Right atrium auricular region (tissue), 2 donors: Measurements from ENCODE around the gene GALNT8. TPM values are rescaled to one million over a fixed set of nuclear protein-coding genes. Genes with fewer than 3 reads are reported as not detected.

ENCODE experiments used
- DNase-seq: peaks from one replicate; pipeline ENCODE4 v3.0.0-alpha.2; 2019; ENCODE audit warnings: low spot score
- H3K27ac ChIP-seq, 2 donors: fragments of 200-600 bp; sonication (generic); 1 replicate in 1 of 2; 2 replicates in 1 of 2; pipeline ENCODE4 v1.5.1; 2016 to 2019
- H3K27me3 ChIP-seq, 2 donors: fragments of 200-600 bp; sonication (generic); one replicate each; pipeline versions ENCODE4 v1.5.1 to v1.6.0; 2017 to 2019
- H3K36me3 ChIP-seq: fragments of 200-600 bp; sonication (generic); one replicate; pipeline ENCODE4 v1.5.1; 2016
- H3K4me1 ChIP-seq, 2 donors: fragments of 200-600 bp; sonication (generic); one replicate each; pipeline versions ENCODE4 v1.5.1 to v1.6.0; 2017 to 2019
- H3K4me3 ChIP-seq, 2 donors: fragments of 200-600 bp; sonication (generic); 1 replicate in 1 of 2; 2 replicates in 1 of 2; pipeline ENCODE4 v1.5.1; 2017 to 2019; ENCODE audit warnings: mild to moderate bottlenecking in 1 of 2, moderate library complexity in 1 of 2
- H3K9me3 ChIP-seq, 2 donors: fragments of 200-600 bp; sonication (generic); one replicate each; pipeline ENCODE4 v1.5.1; 2019
- total RNA-seq, 2 donors: library from RNA; depleted of rRNA; stranded (reverse); fragments of >200 nt; gene quantifications; one replicate each; pipeline ENCODE4 v1.1.0, GENCODE V29; 2016
- TF ChIP-seq, protein P1 (sequence below), 2 donors: fragments of 200-600 bp; sonication (generic); IDR thresholded peaks; one replicate each; pipeline ENCODE4 v1.5.1; 2019; ENCODE audit warnings: antibody characterized with exemption in 2 of 2

GALNT8 gene
- total RNA-seq, 2 donors from 2014 or later = 2.0 to 3.8 TPM

- no peak for DNase-seq
- peak overlapping the region in 1 of 2 donors; percentile 29 for H3K27ac ChIP-seq
- H3K36me3 ChIP-seq = no peaks in the 10 kb centered on the region
- H3K27me3 ChIP-seq = no peaks in the 10 kb centered on the region
- no peak overlapping the region for H3K4me3 ChIP-seq
- no peaks in the 10 kb centered on the region for H3K9me3 ChIP-seq
- H3K4me1 ChIP-seq = peaks cover 0 to 50% of the 10 kb centered on the region in 2 donors
- TF ChIP-seq, protein P1, sequence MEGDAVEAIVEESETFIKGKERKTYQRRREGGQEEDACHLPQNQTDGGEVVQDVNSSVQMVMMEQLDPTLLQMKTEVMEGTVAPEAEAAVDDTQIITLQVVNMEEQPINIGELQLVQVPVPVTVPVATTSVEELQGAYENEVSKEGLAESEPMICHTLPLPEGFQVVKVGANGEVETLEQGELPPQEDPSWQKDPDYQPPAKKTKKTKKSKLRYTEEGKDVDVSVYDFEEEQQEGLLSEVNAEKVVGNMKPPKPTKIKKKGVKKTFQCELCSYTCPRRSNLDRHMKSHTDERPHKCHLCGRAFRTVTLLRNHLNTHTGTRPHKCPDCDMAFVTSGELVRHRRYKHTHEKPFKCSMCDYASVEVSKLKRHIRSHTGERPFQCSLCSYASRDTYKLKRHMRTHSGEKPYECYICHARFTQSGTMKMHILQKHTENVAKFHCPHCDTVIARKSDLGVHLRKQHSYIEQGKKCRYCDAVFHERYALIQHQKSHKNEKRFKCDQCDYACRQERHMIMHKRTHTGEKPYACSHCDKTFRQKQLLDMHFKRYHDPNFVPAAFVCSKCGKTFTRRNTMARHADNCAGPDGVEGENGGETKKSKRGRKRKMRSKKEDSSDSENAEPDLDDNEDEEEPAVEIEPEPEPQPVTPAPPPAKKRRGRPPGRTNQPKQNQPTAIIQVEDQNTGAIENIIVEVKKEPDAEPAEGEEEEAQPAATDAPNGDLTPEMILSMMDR (IDR thresholded peaks at IDR 0.05) = no peak
Observed at GRCh38 chr12:4767186-4767585, 47.0 kb downstream of the GALNT8 start.

DNA sequence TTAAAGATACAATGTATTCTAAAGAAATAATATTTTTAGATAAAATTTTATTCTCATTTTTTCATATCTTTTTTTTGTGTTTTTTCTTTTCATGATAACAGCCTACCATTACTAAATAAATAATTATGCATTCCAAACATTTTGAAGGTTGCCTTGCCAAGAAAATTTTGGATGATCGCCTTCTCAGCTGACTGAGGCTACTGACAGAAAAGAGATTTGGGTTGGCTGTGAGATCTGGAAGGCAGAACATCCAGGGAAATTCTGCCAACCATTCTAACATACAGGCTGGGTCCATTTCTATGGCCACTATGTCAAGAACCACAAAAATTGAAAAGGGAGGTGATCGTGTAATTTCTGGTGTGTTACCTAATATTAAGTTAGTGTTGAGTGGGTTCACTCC is 48.1 kb downstream of the GALNT8 start:
- DNase-seq = no peak
- no peaks in the 10 kb centered on the region for H3K9me3 ChIP-seq
- H3K36me3 ChIP-seq = no peaks in the 10 kb centered on the region
- no peaks in the 10 kb centered on the region for H3K27me3 ChIP-seq
- H3K4me3 ChIP-seq = no peak overlapping the region
- H3K4me1 ChIP-seq = peaks cover 0 to 51% of the 10 kb centered on the region in 2 donors
- TF ChIP-seq, protein P1 (IDR thresholded peaks at IDR 0.05) = no peak
- H3K27ac ChIP-seq = peak overlapping the region in 1 of 2 donors; percentile 37

GRCh38 chr12:4769073-4769472 is 48.9 kb downstream of the GALNT8 start:
- Histone ChIP-seq H3K4me1 (peaks cover 0 to 51% of the 10 kb centered on the region in 2 donors), H3K4me3 (no peak overlapping the region), H3K27me3 (no peaks in the 10 kb centered on the region), H3K27ac (peak overlapping the region in 1 of 2 donors; percentile 37), H3K9me3 (no peaks in the 10 kb centered on the region), H3K36me3 (no peaks in the 10 kb centered on the region)
- TF ChIP-seq, protein P1 (IDR thresholded peaks at IDR 0.05) = no peak
- DNase-seq = no peak

DNA sequence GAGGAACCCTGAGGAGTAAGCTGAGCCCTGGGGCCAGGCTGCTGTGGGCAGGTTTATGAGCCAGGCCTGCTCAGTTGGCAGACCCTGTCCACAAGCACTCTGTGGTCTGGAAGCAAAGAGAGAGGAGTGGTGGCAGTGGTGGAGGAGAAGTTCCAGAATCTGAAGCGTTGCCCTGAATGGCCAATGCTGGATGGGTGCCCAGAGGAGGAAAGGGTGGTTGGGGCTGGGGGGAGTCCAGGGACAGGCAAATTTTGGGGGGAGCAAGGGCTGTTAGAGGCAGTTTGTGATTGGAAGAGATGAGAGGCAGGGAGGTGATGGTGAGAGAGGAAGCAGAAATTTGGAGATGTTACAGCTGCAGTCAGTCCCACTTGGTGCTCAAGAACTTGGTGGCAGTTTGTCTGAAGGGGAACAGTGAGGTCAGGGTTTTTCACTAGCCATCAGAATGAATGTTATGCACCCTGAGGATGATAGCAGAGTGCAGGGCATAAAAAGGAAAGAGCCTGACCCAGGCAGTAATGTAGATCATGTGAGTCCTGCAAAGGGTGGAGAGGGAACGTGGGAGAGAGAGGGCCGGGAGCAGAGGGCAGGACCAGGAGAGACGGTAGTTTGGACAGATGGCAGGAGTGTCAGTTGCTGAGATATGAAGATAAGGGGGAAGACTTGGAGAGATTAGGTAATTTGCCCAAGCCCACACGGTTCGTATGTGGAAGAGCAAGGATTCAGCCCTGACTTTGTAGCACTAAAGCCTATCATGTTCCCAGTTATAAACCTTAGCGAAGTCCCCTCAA is 51.2 kb downstream of the GALNT8 start:
- no peak overlapping the region for H3K4me3 ChIP-seq
- no peaks in the 10 kb centered on the region for H3K36me3 ChIP-seq
- no peaks in the 10 kb centered on the region for H3K9me3 ChIP-seq
- DNase-seq = no peak
- no peaks in the 10 kb centered on the region for H3K27me3 ChIP-seq
- TF ChIP-seq, protein P1 (IDR thresholded peaks at IDR 0.05) = no peak
- H3K27ac ChIP-seq = peak overlapping the region; percentile 35 to 42
- peaks cover 0 to 41% of the 10 kb centered on the region in 2 donors for H3K4me1 ChIP-seq

DNA sequence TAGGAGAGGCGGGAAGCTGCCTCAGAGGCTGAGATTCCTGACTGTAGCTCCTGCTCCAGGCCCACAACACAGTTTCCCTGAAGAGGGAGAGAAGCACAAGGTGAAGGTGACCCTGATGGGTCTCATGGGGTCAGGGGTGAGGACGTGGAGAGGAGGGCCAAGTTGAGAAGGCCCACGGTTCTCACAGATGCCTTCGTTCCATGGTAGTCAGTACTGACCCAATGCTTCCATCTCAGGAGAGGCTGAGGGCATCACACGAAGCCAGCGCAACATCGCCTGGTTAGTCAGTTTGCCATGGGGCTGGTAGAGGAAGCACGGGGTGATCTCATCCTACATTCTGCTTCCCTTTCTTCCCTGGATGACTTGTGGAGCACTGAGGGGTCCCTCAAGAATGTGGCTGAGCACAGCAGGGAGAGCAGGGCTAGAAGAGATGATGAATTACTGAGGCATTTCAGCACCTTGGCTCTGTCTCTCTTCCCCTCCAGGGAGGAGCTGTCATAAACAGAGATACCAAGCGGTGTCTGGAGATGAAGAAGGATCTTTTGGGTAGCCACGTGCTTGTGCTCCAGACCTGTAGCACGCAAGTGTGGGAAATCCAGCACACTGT is 51.9 kb downstream of the GALNT8 start:
- no peak for DNase-seq
- TF ChIP-seq, protein P1 (IDR thresholded peaks at IDR 0.05) = no peak
- Histone ChIP-seq H3K4me3 (no peak overlapping the region), H3K27me3 (no peaks in the 10 kb centered on the region), H3K4me1 (peaks cover 0 to 34% of the 10 kb centered on the region in 2 donors), H3K36me3 (no peaks in the 10 kb centered on the region), H3K27ac (peak overlapping the region in 1 of 2 donors; percentile 35), H3K9me3 (no peaks in the 10 kb centered on the region)
